ENCODE data around the gene GRPR.

Gene GRPR

DNA sequence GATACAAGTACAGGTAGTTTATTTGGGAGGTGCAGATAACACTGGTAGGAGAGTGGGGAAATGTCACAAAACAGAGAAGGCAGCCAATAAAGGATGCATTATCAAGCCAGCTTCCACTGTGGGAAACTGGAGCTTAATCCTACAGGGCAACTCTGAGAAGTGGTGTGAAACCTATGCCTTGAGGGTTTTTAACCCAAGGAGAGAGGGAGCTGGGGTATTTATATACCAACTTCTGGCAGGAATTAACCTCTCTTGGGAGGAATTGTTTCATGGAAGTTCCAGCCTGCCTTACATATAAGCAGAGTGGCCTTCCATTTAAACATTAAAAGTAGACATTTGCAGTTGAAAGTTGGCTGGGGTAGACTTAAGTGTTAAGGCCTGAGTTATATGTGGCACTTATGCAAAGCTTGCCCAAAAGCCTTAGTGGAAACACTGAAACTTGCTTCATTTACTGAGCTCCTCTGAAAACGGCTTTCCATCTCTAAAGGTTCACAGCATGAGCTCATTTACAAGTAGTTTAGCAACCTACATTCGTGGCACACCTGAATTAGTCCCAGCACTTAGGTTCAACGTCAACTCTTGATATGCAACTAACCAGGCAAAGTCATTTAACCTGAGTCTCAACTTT, 63.1 kb downstream of the GRPR start:
- no peak for DNase-seq

DNA sequence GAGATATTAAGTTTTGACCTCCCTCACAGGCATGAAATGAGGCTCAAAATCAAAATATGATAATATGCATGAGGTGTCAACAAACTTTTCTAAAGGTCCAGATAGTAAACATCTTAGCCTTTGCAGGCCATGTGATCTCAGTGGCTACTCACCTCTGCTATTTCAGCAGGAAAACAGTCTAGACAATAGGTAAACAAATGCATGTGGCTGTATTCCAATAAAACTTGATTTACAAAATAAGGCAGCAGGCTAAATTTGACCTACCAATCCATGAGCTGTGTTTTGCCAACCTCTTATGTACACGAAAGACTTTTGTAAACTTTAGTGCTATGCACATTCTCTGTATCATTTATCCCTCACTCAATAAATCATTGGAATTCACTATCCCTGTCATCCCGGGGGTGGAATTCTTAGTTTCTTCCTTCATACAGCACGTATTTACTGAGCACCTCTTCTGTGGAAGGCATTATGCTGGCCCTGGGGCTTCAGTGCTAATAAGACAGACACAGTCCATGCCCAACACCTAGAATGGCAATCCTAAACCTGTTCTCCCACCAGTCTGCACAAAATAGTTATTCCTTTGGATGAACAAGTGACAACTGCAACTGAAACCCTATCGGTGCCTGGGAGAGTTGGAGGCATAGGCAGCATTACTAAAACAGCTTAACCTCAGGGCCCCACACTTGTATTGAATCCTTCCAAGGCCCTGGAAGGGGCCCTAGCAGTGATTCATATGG, 63.8 kb downstream of the GRPR start:
- no peak for DNase-seq

GRCh38 chrX:16188687-16189086, 65.3 kb downstream of the GRPR start:
- no peak for DNase-seq

- DNase-seq: no peak
These were observed 68.2 kb downstream of the GRPR start for GRCh38 chrX:16191605-16192004.

- DNase-seq: no peak
These were observed 73.5 kb downstream of the GRPR start for GRCh38 chrX:16196829-16197228.

GRCh38 chrX:16199343-16199742, 76.0 kb downstream of the GRPR start:
- DNase-seq: no peak

- no peak for DNase-seq
These were observed 79.6 kb downstream of the GRPR start for GRCh38 chrX:16202943-16203342.
